Dedifferentiated amniotic fluid mesenchymal stem cell (primary cell): Measurements from ENCODE around the gene MAGOH.
"Not testable (repeated sequence)": the region's sequence is repeated elsewhere in the genome, so short reads cannot be mapped to it uniquely, and the experiment has no call there.

ENCODE experiments used
- DNase-seq: peaks from one replicate; pipeline ENCODE4 v3.0.0-alpha.2; 2016; ENCODE audit errors: extremely low spot score

Gene MAGOH

DNA sequence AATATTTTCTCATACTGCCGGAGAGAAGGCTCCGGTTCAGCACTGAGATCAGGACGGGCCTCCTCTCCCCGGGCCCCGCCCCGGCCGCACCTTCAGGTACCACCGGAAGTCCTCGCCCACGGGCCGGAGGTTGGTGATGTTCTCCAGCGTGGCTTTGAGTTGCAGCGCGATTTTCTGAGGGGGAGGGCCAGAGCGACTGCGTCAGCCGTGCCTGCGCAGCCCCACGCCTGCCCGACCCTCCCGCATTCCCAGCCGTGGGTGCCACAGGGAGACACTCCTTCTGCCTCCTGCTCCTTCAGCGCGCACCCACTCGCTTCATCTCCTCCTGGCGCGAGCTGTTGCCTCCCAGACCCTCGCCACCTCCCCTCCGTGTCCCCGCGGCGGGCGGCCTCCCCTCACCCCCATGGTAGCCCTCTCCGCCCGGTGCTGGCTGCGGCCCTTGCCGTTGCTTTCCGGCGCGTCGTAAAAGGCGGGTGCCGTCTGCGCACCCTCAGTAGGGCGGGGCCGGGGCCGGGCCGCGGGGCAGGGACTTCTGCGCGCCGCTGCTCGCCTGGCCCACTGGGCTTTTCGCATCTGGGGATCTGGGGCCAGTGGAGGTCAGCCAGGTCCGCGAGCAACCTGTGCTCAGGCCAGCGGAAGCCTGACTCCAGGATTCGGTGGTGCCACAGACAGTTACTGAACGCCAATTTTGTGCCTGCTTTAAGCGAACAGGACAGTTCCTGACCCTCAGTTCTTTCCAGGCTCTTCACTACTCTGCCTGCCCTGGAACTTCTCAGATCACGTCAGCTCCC, 18.0 kb downstream of the MAGOH start, which contains the start of gene CZIB:
Gene CZIB, minus strand, starts transcription at position 464 of the 791 bp plus-strand sequence. Its CDS starts 59 bp downstream, at position 405.
- DNase-seq, result peak; percentile 82

DNA sequence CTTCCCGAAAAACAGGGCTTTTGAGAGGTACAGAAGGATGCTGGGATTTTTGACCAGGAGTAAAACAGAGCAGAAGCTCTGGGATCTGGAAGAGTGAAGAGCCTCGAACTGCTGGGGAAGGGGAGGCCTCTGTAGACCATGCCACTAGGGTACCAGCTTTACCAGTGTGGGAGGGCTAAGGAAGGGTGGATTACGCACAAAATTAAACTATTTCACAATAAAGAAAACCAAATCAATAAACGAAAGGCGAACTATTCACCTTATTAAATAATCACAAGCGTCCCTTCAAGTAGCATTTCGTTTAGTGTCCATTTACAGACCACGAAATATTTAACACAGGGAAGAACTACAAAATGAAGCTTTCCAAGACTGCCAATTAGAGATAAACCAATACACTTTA, 18.6 kb downstream of the MAGOH start:
- DNase-seq, result no peak

DNA sequence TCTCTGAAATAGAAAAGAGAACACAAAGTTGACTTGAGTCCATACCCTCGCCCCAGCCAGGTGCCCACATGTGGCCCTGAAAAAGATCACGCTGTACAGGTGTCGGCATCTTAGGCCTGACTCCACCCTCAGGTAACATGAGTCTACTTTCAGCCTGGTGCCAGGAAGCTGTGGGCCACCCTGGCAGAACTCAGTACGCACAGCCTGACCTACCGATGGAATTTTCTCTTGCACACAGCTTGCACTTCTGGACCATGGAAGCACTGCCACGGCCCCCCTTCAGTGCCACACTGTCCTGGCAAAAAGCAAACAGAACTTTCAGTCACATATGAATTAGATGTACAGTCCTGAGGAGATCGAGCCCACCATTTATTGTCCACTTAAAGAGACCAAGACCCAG, 20.1 kb downstream of the MAGOH start:
- no peak for DNase-seq

DNA sequence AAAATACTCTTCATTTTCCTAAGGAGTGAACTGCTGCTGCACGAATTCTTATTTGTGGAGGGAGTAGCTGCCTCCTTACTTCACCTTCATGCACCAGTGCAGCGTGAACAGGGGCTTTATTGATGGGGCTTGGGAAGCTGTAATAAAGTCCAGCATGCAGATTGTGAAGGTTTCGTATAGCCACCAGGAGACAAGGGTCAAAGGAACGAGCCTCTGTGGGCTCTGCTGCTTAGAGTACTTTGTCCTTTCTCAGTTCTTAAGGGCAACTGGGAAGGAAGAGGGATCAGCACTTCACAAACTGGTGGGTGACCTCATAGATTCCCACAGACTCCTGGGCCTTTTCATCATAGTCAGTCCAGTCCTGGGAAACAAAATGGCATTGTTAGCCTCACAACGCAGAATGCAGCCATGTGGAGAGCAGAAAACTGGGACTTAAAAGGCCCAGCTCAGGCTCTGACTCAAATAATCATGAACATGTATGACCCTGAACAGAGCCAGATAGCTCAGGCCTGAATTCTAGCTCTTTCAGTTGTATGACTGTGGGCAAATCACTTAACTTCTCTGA, 23.9 kb downstream of the MAGOH start:
- no peak for DNase-seq

DNA sequence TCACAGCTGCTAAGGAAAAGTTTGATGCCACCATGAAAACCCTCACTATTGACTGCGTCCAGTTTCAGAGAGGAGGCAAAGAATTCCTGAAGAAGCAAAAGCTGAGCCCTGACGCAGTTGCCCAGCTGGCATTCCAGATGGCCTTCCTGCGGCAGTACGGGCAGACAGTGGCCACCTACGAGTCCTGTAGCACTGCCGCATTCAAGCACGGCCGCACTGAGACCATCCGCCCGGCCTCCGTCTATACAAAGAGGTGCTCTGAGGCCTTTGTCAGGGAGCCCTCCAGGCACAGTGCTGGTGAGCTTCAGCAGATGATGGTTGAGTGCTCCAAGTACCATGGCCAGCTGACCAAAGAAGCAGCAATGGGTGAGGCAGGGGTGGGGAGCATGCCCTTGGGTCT, 27.4 kb downstream of the MAGOH start:
- no peak for DNase-seq

DNA sequence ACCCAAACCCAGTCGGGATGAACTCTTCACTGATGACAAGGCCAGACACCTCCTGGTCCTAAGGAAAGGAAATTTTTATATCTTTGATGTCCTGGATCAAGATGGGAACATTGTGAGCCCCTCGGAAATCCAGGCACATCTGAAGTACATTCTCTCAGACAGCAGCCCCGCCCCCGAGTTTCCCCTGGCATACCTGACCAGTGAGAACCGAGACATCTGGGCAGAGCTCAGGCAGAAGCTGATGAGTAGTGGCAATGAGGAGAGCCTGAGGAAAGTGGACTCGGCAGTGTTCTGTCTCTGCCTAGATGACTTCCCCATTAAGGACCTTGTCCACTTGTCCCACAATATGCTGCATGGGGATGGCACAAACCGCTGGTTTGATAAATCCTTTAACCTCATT, 28.0 kb downstream of the MAGOH start:
- no peak for DNase-seq

DNA sequence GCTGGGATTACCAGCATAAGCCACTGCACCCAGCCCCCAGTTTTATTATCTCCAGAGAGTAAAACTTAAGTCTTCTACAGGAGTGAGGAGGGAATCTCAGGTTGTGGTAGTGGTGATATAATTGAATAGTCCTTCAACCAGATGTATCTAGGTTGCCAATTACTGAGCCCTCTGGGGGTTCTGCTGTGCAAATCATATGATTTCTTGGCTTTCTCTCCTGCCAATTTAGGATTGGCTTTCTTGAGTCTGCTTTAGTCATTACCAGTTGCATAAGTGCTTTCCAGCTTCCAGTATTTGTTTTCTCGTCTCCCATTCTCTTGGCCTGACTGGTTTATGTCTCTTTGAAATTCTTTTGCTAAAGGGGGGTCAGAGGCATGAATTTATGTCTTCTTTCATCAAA, 30.6 kb downstream of the MAGOH start:
- no peak for DNase-seq

DNA sequence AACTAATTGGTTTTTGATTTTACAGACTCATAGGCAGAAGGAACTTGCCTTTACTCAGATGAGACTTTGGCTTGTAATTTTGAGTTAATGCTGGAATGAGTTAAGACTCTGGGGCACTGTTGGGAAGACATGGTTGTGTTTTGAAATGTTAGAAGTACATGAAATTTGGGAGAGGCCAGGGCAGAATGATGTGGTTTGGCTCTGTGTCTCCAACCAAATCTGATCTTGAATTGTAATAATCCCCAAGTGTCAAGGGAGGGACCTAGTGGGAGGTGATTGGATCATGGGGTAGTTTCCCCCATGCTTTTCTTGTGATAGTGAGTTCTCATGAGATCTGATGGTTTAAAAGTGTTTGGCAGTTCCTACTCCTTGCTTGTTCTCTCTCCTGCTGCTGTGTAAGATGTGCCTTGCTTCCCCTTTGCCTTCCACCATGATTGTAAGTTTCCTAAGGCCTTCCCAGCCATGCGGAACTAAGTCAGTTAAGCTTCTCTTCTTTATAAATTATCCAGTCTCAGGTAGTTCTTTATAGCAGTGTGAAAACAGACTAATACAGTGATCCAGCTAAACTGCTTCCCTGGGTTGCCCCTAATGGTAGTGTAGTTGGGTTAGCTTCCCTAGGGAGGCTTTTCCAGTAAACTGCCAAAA, 31.5 kb downstream of the MAGOH start:
- no peak for DNase-seq

DNA sequence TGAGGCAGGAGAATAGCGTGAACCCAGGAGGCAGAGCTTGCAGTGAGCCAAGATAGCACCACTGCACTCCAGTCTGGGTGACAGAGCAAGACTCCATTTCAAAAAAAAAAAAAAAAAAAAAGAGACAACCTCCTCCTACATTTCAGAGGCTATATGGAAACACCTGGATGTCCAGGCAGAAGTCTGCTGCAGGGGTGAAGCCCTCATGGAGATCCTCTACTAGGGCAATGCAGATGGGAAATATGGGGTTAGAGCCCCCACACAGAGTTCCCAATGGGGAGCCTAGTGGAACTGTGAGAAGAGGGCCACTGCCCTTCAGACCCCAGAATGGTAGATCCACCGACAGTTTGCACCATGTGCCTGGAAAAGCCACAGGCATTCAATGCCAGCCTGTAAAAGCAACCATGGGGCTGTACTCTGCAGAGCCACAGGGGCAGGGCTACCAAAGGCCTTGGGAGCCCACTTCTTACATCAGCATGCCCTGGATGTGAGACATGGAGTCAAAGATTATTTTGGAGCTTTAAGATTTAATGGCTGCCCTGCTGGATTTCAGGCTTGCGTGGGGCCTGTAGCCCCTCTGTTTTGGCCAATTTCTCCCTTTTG, 32.1 kb downstream of the MAGOH start:
- DNase-seq, result not testable (repeated sequence)

DNA sequence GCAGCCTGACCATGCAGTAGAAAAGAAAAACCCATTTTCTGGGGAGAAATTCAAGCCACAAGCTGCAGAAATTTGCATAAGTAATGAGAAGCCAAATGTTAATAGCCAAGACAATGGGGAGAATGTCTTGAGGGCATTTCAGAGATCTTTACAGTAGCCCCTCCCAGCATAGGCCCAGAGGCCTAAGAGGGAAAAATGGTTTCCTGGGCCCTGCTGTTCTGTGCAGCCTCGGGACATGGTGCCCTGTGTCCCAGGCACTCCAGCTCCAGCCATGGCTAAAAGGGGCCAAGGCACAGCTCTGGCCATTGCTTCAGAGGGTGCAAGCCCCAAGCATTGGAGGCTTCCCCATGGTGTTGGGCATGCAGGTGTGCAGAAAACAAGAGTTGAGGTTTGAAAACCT, 32.8 kb downstream of the MAGOH start:
- DNase-seq, result not testable (repeated sequence)

DNA sequence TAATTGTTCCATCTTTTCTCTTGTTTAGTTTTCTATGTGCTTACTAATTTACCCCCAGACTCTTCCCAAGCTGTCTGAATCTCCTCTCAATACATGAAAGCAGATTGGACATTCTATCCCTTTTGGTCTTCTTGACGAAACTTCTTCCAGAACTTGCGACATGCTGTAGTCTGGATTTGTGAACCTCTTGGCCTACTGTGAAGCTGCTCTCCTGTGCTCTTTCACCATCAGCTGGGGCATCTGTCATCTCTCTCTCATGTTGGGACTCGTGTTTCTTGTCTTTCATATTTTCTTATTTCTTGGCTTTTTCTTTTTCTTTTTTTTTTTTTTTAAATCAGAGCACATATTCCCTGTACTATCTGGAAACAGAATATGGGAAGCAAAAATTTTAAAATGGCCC, 34.9 kb downstream of the MAGOH start:
- DNase-seq, result no peak

DNA sequence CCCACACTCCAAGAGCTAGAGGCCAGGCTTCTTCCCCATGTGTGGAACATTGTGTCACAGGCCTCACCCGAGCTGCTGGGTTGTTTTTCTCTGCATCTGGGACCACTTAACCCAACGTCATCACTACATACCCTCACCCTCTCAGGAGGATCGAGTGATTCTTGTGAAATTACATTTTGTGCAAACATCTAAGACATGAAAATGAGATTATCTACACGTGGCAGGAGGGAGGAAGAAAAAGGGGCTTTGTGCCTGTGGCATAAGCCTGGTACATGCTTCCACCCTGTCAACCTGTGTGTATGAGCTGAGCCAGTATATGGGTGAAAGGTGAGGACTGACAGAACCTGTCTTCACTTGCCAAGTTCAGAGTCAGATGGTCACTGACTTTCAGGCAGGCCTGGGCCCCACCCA, 40.1 kb downstream of the MAGOH start:
- no peak for DNase-seq

DNA sequence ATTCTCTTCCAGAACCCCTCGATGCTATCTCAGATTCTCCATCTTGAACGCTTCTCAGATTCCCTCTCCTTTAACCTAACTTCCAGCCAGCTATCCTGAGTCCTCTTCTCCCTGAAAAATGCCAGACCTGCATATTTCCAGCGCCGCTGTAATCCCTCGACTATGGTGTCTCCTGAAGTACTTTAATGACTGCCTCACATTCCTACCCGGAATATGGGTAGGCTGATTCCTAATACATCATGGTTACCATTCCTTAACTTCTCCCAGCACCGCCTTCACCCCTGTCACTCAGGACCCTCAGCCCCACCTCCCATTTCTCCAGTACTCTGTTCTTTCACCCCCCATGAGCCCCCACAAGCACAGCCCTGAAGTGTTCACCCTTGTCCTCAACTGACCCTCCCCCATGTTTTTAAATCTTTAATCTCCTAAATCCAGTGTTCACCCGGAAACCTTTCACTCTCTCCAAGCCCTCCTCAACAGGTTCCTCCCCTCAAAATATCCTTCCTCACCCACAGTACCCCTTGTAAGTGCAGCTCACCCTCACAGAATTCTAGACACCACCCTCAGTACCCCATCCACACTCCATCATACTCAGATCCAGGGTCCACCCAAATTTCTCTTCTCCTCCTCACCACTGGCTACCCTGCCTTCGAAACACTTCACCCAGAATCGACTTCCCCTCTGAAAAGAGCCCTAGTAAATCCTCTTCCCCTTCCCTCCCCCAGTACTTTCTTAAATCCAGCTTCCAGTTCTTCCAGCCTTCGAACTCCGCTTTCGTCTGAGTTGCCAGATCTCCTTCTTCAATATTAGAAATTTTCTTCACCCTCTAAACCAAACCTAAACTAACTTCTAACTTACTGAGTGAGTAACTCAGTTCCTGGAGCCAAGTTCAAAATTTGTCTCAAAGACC, 40.8 kb downstream of the MAGOH start:
- DNase-seq, result peak; percentile 24

DNA sequence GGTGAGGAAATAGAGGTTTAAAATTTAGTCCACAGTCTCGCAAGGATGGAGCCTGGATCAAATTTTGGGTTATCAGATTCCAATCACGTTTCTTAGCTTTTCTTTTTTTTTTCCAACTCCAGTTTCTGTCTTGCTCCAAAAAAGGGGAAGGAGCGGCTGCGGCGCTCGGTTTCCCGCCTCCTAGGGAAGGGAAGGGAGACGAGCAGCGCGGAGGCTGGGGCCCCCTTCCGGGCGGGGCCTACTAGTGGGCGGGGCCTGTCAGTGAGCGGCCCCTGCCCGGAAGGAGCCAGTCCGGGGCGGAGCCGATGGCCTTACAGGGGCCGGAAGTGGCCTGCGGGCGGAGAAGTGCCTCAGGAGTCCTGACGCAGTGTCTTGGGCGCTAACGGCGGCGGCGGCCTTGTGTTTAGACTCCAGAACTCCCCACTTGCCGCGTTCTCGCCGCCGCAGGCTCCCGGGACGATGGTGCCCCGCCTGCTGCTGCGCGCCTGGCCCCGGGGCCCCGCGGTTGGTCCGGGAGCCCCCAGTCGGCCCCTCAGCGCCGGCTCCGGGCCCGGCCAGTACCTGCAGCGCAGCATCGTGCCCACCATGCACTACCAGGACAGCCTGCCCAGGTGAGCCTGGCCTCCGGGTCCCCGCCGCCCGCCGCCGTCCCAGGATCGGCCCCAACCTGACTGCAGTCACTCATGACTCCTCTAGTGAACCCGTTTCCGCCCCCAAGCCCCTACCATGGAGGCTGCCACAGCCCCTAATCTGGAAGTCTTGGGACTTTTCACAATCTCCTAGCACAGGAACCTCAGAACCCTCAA, 41.6 kb downstream of the MAGOH start, which contains the start of gene CPT2:
Gene CPT2, plus strand, starts transcription at position 340 of the 806 bp plus-strand sequence. Its CDS starts 120 bp downstream, at position 460.
- peak; percentile 87 for DNase-seq

DNA sequence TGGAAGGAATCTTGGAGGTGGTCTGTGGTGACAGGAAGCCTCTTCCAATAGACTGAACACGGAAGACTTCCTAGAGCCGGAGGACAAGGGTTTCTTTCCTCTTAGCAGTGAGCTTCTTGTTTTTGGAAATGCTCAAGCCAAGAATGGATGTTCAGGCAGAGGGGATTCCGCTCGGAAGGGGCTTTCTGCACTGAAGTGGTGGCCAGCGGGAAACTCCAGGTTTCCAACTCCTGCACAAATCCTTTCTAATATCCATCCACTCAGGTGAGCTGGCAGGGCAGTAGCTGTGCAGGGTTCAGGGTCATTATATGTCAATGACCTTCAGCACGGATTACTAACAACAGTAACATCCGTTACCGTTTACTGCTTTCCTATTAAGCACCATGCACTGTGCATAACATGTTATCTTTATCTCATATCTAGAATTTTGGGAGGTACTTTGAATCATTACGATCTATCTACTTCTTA, 42.3 kb downstream of the MAGOH start:
- DNase-seq, result no peak

DNA sequence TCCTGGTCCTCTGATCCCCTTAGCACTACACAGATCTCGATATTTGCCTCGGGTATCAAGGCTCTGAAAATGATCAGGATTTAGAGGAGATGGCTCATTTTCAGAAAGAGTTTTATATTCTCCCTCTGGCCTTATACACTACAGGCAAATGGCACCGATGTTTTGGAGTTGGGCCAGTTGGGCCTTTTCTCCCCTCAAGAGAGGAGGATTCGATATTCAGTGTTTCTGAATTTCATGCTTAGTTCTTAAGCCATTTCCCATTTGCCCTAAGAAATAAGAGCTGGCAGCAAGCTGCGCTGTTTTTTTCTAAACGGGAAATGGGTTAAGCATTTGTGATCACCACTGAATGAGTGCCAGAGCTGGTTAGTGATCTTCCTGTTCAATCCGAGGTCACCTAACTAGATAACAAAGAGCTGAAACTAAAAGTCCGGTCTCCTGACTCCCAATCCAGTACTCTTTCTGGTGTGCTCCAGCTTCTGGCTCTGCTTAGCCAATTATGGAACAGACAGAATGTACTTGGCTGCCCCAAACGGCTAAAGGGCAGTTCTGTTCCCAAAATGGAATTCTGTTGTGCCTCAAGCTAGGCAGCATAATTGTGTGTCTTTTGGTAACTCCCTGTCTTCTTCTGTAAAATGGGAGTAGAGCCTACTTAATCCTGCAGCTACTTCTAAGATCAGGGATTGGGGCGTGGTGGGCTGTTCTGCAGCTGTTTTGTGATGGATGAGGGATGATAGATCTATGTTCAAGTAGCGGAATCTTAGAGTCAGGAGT, 42.9 kb downstream of the MAGOH start:
- no peak for DNase-seq

DNA sequence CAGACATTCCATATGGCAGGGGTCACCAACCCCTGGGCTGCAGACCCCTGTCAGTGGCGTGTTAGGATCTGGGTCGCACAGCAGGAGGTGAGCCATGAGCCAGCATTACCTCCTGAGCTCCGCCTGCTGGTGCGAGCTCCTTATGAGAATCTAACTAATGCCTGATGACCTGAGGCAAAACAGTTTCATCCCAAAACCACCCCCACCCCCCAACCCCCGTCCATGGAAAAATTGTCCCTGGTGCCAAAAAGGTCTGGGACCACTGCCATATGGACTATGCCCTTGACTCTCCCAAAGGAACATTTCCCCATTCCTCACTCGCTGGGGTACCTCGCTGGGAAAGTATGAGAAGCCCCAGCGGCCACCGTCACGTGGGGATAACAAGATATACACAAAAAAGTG, 48.1 kb downstream of the MAGOH start:
- no peak for DNase-seq

DNA sequence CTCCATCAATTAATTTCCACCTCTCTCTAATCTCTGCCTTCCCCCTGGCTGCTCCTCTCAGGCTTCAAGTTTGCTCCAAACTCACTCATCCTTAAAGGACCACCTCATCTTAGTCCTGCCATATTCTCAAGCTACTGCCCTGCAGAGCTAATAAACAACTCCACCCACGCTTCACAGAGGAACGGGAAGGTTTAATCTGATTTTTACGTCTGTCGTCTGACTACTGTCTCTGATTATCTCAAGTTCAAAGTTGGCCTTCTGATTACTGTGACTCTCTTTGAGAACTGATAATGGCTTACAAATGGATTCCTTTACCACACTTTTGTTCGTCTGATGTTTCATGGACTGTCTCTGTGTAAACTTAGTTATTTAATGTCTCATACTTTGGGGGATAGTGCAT, 49.3 kb downstream of the MAGOH start:
- DNase-seq, result no peak

DNA sequence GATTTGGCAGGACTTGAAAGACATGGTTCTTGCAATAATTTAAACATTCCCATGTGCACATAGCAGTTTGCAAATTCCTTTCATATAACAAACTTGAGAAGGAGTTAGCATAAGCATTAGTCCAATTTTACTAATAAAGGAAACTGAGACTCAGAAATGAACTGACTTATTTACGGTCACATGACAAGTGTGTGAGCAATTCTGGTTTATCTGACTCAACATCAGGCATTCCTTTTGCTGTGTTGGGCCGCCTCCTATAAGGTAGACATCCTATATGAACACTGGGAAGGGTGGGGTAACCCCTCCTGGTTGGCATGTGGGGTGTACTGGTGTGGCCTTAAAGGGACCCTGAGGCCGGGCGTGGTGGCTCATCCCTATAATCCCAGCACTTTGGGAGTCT, 50.2 kb downstream of the MAGOH start:
- DNase-seq, result no peak

DNA sequence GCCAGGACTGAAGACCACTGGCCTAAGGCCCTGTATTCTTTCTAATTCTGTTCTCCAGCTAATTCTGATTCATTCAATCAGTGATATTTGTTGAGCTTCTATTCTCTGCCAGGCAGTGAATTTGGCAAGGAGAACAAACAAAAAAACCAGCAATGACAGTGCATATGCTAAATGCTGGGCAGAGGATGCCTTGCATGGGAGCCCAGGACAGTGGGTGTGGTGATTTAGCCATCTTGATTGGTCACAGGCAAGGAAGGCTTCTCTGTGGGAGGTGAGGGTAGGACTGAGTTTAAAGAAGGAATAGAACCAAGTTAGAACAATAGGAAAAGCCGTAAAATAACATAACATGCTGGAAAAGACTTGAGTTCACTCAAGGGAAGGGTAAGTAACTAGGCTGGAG, 50.9 kb downstream of the MAGOH start:
- no peak for DNase-seq
